ENCODE measurements around the gene NRROS. TPM values are rescaled to one million over a fixed set of nuclear protein-coding genes. Genes with fewer than 3 reads are reported as not detected.

NRROS gene
- 0.36 and 1.3 TPM in 2 replicates for total RNA-seq

GRCh38 chr3:196639483-196640296, at the start of gene NRROS:
Gene NRROS (plus strand): TSS chr3:196639694. CDS start chr3:196654540, 14,846 bp downstream.

Other genes starting within 250 kb of the NRROS start
- 7.0 and 9.2 TPM in 2 replicates for gene UBXN7, start 207.3 kb upstream of the NRROS start, total RNA-seq
- gene RNF168, start 135.9 kb upstream of the NRROS start, total RNA-seq = 7.0 and 7.9 TPM in 2 replicates
- gene SMCO1, start 124.3 kb upstream of the NRROS start, total RNA-seq = not detected in 2 replicates
- 2.0 and 7.1 TPM in 2 replicates for gene WDR53, start 71.1 kb upstream of the NRROS start, total RNA-seq
- 4.3 and 5.7 TPM in 2 replicates for gene FBXO45, start 71.0 kb upstream of the NRROS start, total RNA-seq
- gene CEP19, start 72.6 kb downstream of the NRROS start, total RNA-seq = 1.6 and 3.2 TPM in 2 replicates
- gene PIGX, start 72.7 kb downstream of the NRROS start, total RNA-seq = 26.7 and 30.0 TPM in 2 replicates
- 26.0 and 34.5 TPM in 2 replicates for gene PAK2, start 100.2 kb downstream of the NRROS start, total RNA-seq
- gene SENP5, start 228.2 kb downstream of the NRROS start, total RNA-seq = 18.8 and 21.8 TPM in 2 replicates

Data from cardiac atrium fibroblast (primary cell).